Activated B cell treated with CpG ODN at 0.5 μM for 24 hours (primary cell): Measurements from ENCODE around the gene CNIH2. TPM values are rescaled to one million over a fixed set of nuclear protein-coding genes. Genes with fewer than 3 reads are reported as not detected.

Source experiments
- ATAC-seq: fragments of 200-7000 bp; cut with Tn5 transposase; one replicate; pipeline ENCODE4 v1.10.0; 2021; ENCODE audit warnings: low read depth, mild to moderate bottlenecking, moderate library complexity
- CTCF ChIA-PET: fragments of 350-600 bp; sonication (Branson Sonifier 250); formaldehyde crosslinking; loops from one replicate; lab custom pipeline; 2021; ENCODE audit warnings: antibody characterized with exemption; lab: Charles Lee
- POLR2A ChIA-PET: fragments of 350-600 bp; sonication (Branson Sonifier 250); formaldehyde crosslinking; loops from one replicate; lab custom pipeline; 2021; ENCODE audit warnings: antibody characterized with exemption; lab: Charles Lee
- DNase-seq: peaks from one replicate; pipeline ENCODE4 v3.0.0; 2022
- H3K27ac Mint-ChIP-seq: one replicate; pipeline ENCODE4 v1.8.0; 2020; ENCODE audit warnings: mixed read lengths
- H3K27me3 Mint-ChIP-seq: one replicate; pipeline ENCODE4 v1.8.0; 2021; ENCODE audit warnings: mixed read lengths
- H3K36me3 Mint-ChIP-seq: one replicate; pipeline ENCODE4 v1.8.0; 2021; ENCODE audit warnings: low read depth, mixed read lengths
- H3K4me1 Mint-ChIP-seq: one replicate; pipeline ENCODE4 v1.8.0; 2021; ENCODE audit warnings: mixed read lengths
- H3K4me3 Mint-ChIP-seq: one replicate; pipeline ENCODE4 v1.8.0; 2020; ENCODE audit warnings: mild to moderate bottlenecking, mixed read lengths
- H3K9me3 Mint-ChIP-seq: one replicate; pipeline ENCODE4 v1.8.0; 2020; ENCODE audit warnings: mixed read lengths
- intact Hi-C: fragments of 100-400 bp; cut with micrococcal nuclease; formaldehyde crosslinking; loops from one replicate; pipeline ENCODE4 v1.15.1; 2024
- total RNA-seq: library from RNA; stranded (reverse); gene quantifications from 2 replicates; pipeline ENCODE4 v1.2.3, GENCODE V29; 2022
- TF ChIP-seq, protein P1 (sequence below): fragments of 200-600 bp; IDR thresholded peaks from one replicate; pipeline ENCODE4 v1.8.0; 2022; ENCODE audit warnings: antibody characterized with exemption, mild to moderate bottlenecking

CNIH2 gene
- total RNA-seq, 1 donor from 2014 or later: 0.93 TPM

DNA sequence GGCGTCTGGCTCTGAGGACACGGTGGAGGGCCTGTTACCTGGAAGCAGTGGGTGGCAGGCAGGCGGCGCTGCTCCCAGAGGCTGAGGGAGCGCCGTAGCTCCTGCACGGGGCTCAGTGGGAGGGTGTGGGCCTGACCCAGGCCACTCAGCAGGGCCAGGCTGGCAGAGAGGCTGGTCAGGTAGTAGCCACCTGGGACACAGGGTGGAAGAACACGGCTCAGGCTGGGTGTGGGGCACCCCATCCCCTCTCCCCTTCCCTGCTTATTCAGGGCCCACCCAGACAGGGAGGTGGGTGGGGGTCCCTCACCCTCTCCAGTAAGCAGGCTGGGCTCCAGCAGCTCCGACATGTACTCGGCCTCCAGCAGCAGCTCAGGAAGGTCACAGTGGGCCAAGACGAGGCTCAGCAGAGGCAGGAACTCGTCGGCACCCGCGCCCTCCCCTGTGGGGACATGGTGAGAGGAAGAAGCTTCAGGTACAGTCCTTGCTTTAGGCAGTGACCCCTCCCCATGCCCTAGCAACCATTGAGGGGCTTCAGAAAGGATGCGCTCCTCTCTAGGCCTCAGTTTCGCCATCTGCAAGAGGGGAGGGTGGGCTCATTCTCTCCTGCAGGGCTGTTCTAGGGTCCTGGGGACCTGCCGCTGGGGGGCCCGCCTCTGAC, 55.4 kb downstream of the CNIH2 start:
- no peak overlapping the region for H3K4me3 Mint-ChIP-seq
- intact Hi-C loops: no loop called here
- no peaks in the 10 kb centered on the region for H3K9me3 Mint-ChIP-seq
- TF ChIP-seq, protein P1, sequence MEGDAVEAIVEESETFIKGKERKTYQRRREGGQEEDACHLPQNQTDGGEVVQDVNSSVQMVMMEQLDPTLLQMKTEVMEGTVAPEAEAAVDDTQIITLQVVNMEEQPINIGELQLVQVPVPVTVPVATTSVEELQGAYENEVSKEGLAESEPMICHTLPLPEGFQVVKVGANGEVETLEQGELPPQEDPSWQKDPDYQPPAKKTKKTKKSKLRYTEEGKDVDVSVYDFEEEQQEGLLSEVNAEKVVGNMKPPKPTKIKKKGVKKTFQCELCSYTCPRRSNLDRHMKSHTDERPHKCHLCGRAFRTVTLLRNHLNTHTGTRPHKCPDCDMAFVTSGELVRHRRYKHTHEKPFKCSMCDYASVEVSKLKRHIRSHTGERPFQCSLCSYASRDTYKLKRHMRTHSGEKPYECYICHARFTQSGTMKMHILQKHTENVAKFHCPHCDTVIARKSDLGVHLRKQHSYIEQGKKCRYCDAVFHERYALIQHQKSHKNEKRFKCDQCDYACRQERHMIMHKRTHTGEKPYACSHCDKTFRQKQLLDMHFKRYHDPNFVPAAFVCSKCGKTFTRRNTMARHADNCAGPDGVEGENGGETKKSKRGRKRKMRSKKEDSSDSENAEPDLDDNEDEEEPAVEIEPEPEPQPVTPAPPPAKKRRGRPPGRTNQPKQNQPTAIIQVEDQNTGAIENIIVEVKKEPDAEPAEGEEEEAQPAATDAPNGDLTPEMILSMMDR: no peak
- DNase-seq (no peak), ATAC-seq (no peak)
- peaks cover 12% of the 10 kb centered on the region for H3K36me3 Mint-ChIP-seq
- no peak overlapping the region for H3K27ac Mint-ChIP-seq
- peaks cover 29% of the 10 kb centered on the region for H3K4me1 Mint-ChIP-seq
- ChIA-PET POLR2A (interaction anchor here (0.6 kb wide), 1 partner anchor 56 kb away, joined by 4 read pairs; no protein-coding TSS in a partner anchor), CTCF (interaction anchor here (6.2 kb wide), 1 partner anchor 22 kb away, joined by 67 read pairs; no protein-coding TSS in a partner anchor)
- peaks cover 6% of the 10 kb centered on the region for H3K27me3 Mint-ChIP-seq

Other genes with a start within 250 kb of the CNIH2 start
- gene GAL3ST3, start 229.0 kb upstream of the CNIH2 start, total RNA-seq: not detected in 2 replicates
- gene SF3B2, start 225.8 kb upstream of the CNIH2 start, total RNA-seq: 198 and 219 TPM in 2 replicates
- 118 and 121 TPM in 2 replicates for gene PACS1, start 207.9 kb upstream of the CNIH2 start, total RNA-seq
- gene KLC2, start 20.5 kb upstream of the CNIH2 start, total RNA-seq: 37.0 and 45.6 TPM in 2 replicates
- 115 and 118 TPM in 2 replicates for gene RAB1B, start 9.5 kb upstream of the CNIH2 start, total RNA-seq
- gene YIF1A, start 11.0 kb downstream of the CNIH2 start, total RNA-seq: 53.4 and 62.6 TPM in 2 replicates
- gene TMEM151A, start 13.7 kb downstream of the CNIH2 start, total RNA-seq: not detected in 2 replicates
- 0.22 TPM in 1 of 2 replicates, not detected in the other for gene CD248, start 38.9 kb downstream of the CNIH2 start, total RNA-seq
- gene RIN1, start 58.3 kb downstream of the CNIH2 start, total RNA-seq: 0.76 and 0.98 TPM in 2 replicates
- 56.9 and 59.2 TPM in 2 replicates for gene BRMS1, start 66.9 kb downstream of the CNIH2 start, total RNA-seq
- 1.9 TPM in 2 replicates for gene B4GAT1, start 69.5 kb downstream of the CNIH2 start, total RNA-seq
- 13.5 and 17.1 TPM in 2 replicates for gene SLC29A2, start 93.6 kb downstream of the CNIH2 start, total RNA-seq
- not detected in 2 replicates for gene NPAS4, start 142.9 kb downstream of the CNIH2 start, total RNA-seq
- gene MRPL11, start 160.7 kb downstream of the CNIH2 start, total RNA-seq: 62.6 and 74.3 TPM in 2 replicates
- gene PELI3, start 188.7 kb downstream of the CNIH2 start, total RNA-seq: 8.5 and 9.1 TPM in 2 replicates
- 62.2 and 63.3 TPM in 2 replicates for gene DPP3, start 202.3 kb downstream of the CNIH2 start, total RNA-seq
- gene BBS1, start 232.5 kb downstream of the CNIH2 start, total RNA-seq: 30.5 and 38.8 TPM in 2 replicates